Vagina (tissue), 2 donors: Measurements from ENCODE around the gene CUTC.

Source experiments
- CTCF ChIP-seq, 3 experiments: fragments of 450-650 bp in 2 of 3; fragments of 200-600 bp in 1 of 3; sonication (generic) in 1 of 3; IDR thresholded peaks; one replicate each; pipeline ENCODE4 v1.5.1; 2017 to 2019; ENCODE audit warnings: antibody characterized with exemption in 3 of 3, mild to moderate bottlenecking in 2 of 3, moderate library complexity in 2 of 3
- POLR2A ChIP-seq, 2 donors: fragments of 450-650 bp; IDR thresholded peaks; one replicate each; pipeline ENCODE4 v1.6.1; 2017; ENCODE audit warnings: antibody characterized with exemption in 2 of 2, mild to moderate bottlenecking in 2 of 2, moderate library complexity in 2 of 2
- POLR2AphosphoS5 ChIP-seq, 2 donors: sonication (generic); formaldehyde crosslinking; IDR thresholded peaks; one replicate each; pipeline ENCODE4 v1.9.0; 2017; ENCODE audit warnings: antibody characterized with exemption in 2 of 2, mild to moderate bottlenecking in 2 of 2, low read depth in 1 of 2; ENCODE audit not compliant: insufficient read depth in 1 of 2

GRCh38 chr10:99742701-99743100 lies 10.7 kb downstream of the CUTC start:
- no peak for TF ChIP-seq CTCF (IDR thresholded peaks at IDR 0.05)
- TF ChIP-seq POLR2A (IDR thresholded peaks at IDR 0.05) = no peak
- TF ChIP-seq POLR2AphosphoS5 (IDR thresholded peaks at IDR 0.05; ENCODE audit: insufficient read depth in 1 of 2, low read depth in 1 of 2) = no peak
